Activated naive CD8-positive, alpha-beta T cell treated with anti-CD3 and anti-CD28 coated beads, Interleukin-2, amount 50 U/mL, for 24 hours (primary cell): ENCODE measurements around the gene INPPL1.
A peak's percentile ranks its signal among the peaks of the same experiment; 100 is the strongest.

ENCODE experiments used
- ATAC-seq: fragments of 150-1000 bp; cut with Tn5 transposase; one replicate; pipeline ENCODE4 v1.10.0; 2021
- DNase-seq: peaks from one replicate; pipeline ENCODE4 v3.0.0; 2021
- H3K27ac Mint-ChIP-seq: one replicate; pipeline ENCODE4 v1.8.0; 2021; ENCODE audit warnings: mild to moderate bottlenecking, mixed read lengths
- H3K27me3 Mint-ChIP-seq: one replicate; pipeline ENCODE4 v1.8.0; 2021; ENCODE audit warnings: mixed read lengths
- H3K36me3 Mint-ChIP-seq: one replicate; pipeline ENCODE4 v1.8.0; 2021; ENCODE audit warnings: low read depth, mixed read lengths
- H3K4me1 Mint-ChIP-seq: one replicate; pipeline ENCODE4 v1.8.0; 2021; ENCODE audit warnings: mixed read lengths
- H3K4me3 Mint-ChIP-seq: one replicate; pipeline ENCODE4 v1.8.0; 2021; ENCODE audit warnings: mild to moderate bottlenecking, moderate library complexity, mixed read lengths
- H3K9me3 Mint-ChIP-seq: one replicate; pipeline ENCODE4 v1.8.0; 2021; ENCODE audit warnings: mixed read lengths

The INPPL1 gene

GRCh38 chr11:72240461-72241290, 16.1 kb downstream of the INPPL1 start:
- Mint-ChIP-seq H3K4me3 (peak overlapping the region; percentile 42), H3K27me3 (peaks cover 51% of the 10 kb centered on the region), H3K4me1 (peaks cover 22% of the 10 kb centered on the region), H3K36me3 (peaks cover 5% of the 10 kb centered on the region), H3K27ac (no peak overlapping the region), H3K9me3 (no peaks in the 10 kb centered on the region)
- peak; percentile 2 for ATAC-seq
- peak; percentile 10 for DNase-seq

GRCh38 chr11:72241291-72241781, 16.8 kb downstream of the INPPL1 start:
- ATAC-seq (no peak), DNase-seq (no peak)
- H3K9me3 Mint-ChIP-seq, result no peaks in the 10 kb centered on the region
- peaks cover 51% of the 10 kb centered on the region for H3K27me3 Mint-ChIP-seq
- H3K36me3 Mint-ChIP-seq, result peaks cover 5% of the 10 kb centered on the region
- H3K4me3 Mint-ChIP-seq, result no peak overlapping the region
- peaks cover 22% of the 10 kb centered on the region for H3K4me1 Mint-ChIP-seq
- no peak overlapping the region for H3K27ac Mint-ChIP-seq

- H3K4me3 Mint-ChIP-seq, result no peak overlapping the region
- no peaks in the 10 kb centered on the region for H3K9me3 Mint-ChIP-seq
- peaks cover 22% of the 10 kb centered on the region for H3K4me1 Mint-ChIP-seq
- H3K27me3 Mint-ChIP-seq, result peaks cover 51% of the 10 kb centered on the region
- DNase-seq (no peak), ATAC-seq (no peak)
- H3K27ac Mint-ChIP-seq, result no peak overlapping the region
- H3K36me3 Mint-ChIP-seq, result peaks cover 5% of the 10 kb centered on the region
Measured at GRCh38 chr11:72242141-72242540, 17.6 kb downstream of the INPPL1 start.

GRCh38 chr11:72243173-72244059, 18.8 kb downstream of the INPPL1 start:
- Mint-ChIP-seq H3K27me3 (peaks cover 52% of the 10 kb centered on the region), H3K4me1 (peaks cover 22% of the 10 kb centered on the region), H3K27ac (no peak overlapping the region), H3K4me3 (peak overlapping the region; percentile 1), H3K36me3 (peaks cover 3% of the 10 kb centered on the region), H3K9me3 (no peaks in the 10 kb centered on the region)
- DNase-seq (no peak), ATAC-seq (no peak)

- Mint-ChIP-seq H3K9me3 (no peaks in the 10 kb centered on the region), H3K4me1 (peaks cover 19% of the 10 kb centered on the region), H3K36me3 (no peaks in the 10 kb centered on the region), H3K27ac (no peak within 1 kb of the TSS), H3K4me3 (peak within 1 kb of the TSS; percentile 1), H3K27me3 (peaks cover 49% of the 10 kb centered on the region)
- DNase-seq (no peak), ATAC-seq (no peak)
Measured at GRCh38 chr11:72244060-72244360, 19.4 kb downstream of the INPPL1 start, which contains the start of gene PHOX2A. PHOX2A (minus strand) TSS chr11:72244176; CDS start chr11:72244004, 172 bp downstream.

GRCh38 chr11:72244361-72245262, 20.0 kb downstream of the INPPL1 start:
- Mint-ChIP-seq H3K27ac (no peak overlapping the region), H3K9me3 (no peaks in the 10 kb centered on the region), H3K27me3 (peaks cover 45% of the 10 kb centered on the region), H3K4me1 (peaks cover 15% of the 10 kb centered on the region), H3K4me3 (no peak overlapping the region), H3K36me3 (no peaks in the 10 kb centered on the region)
- ATAC-seq (no peak), DNase-seq (no peak)

GRCh38 chr11:72245263-72245816, 20.8 kb downstream of the INPPL1 start:
- Mint-ChIP-seq H3K4me1 (peaks cover 13% of the 10 kb centered on the region), H3K36me3 (no peaks in the 10 kb centered on the region), H3K9me3 (no peaks in the 10 kb centered on the region), H3K27ac (no peak overlapping the region), H3K27me3 (peaks cover 45% of the 10 kb centered on the region), H3K4me3 (no peak overlapping the region)
- ATAC-seq, result no peak
- no peak for DNase-seq

- H3K9me3 Mint-ChIP-seq, result no peaks in the 10 kb centered on the region
- H3K4me1 Mint-ChIP-seq, result peaks cover 7% of the 10 kb centered on the region
- ATAC-seq (no peak), DNase-seq (no peak)
- H3K27ac Mint-ChIP-seq, result no peak overlapping the region
- peaks cover 31% of the 10 kb centered on the region for H3K27me3 Mint-ChIP-seq
- no peaks in the 10 kb centered on the region for H3K36me3 Mint-ChIP-seq
- no peak overlapping the region for H3K4me3 Mint-ChIP-seq
Measured at GRCh38 chr11:72247584-72247983, 23.0 kb downstream of the INPPL1 start.

- no peak for DNase-seq
- Mint-ChIP-seq H3K27me3 (peaks cover 21% of the 10 kb centered on the region), H3K4me1 (no peaks in the 10 kb centered on the region), H3K27ac (no peak overlapping the region), H3K36me3 (no peaks in the 10 kb centered on the region), H3K9me3 (no peaks in the 10 kb centered on the region), H3K4me3 (no peak overlapping the region)
- ATAC-seq, result no peak
Measured at GRCh38 chr11:72249961-72250360, 25.4 kb downstream of the INPPL1 start.

- H3K36me3 Mint-ChIP-seq, result no peaks in the 10 kb centered on the region
- no peak overlapping the region for H3K27ac Mint-ChIP-seq
- H3K4me3 Mint-ChIP-seq, result no peak overlapping the region
- H3K27me3 Mint-ChIP-seq, result peaks cover 20% of the 10 kb centered on the region
- ATAC-seq (no peak), DNase-seq (no peak)
- H3K9me3 Mint-ChIP-seq, result no peaks in the 10 kb centered on the region
- H3K4me1 Mint-ChIP-seq, result no peaks in the 10 kb centered on the region
Measured at GRCh38 chr11:72250661-72251464, 26.3 kb downstream of the INPPL1 start.

- no peak overlapping the region for H3K27ac Mint-ChIP-seq
- H3K4me3 Mint-ChIP-seq, result no peak overlapping the region
- H3K9me3 Mint-ChIP-seq, result no peaks in the 10 kb centered on the region
- ATAC-seq (no peak), DNase-seq (no peak)
- peaks cover 20% of the 10 kb centered on the region for H3K27me3 Mint-ChIP-seq
- no peaks in the 10 kb centered on the region for H3K36me3 Mint-ChIP-seq
- H3K4me1 Mint-ChIP-seq, result no peaks in the 10 kb centered on the region
Measured at GRCh38 chr11:72251614-72252013, 27.0 kb downstream of the INPPL1 start.

GRCh38 chr11:72253392-72253791, 28.8 kb downstream of the INPPL1 start:
- DNase-seq, result no peak
- Mint-ChIP-seq H3K27ac (no peak overlapping the region), H3K4me1 (no peaks in the 10 kb centered on the region), H3K4me3 (no peak overlapping the region), H3K9me3 (no peaks in the 10 kb centered on the region), H3K27me3 (peaks cover 19% of the 10 kb centered on the region), H3K36me3 (no peaks in the 10 kb centered on the region)
- no peak for ATAC-seq

GRCh38 chr11:72254299-72254993, 29.9 kb downstream of the INPPL1 start:
- Mint-ChIP-seq H3K27me3 (peaks cover 18% of the 10 kb centered on the region), H3K4me3 (no peak overlapping the region), H3K9me3 (no peaks in the 10 kb centered on the region), H3K36me3 (no peaks in the 10 kb centered on the region), H3K27ac (no peak overlapping the region), H3K4me1 (no peaks in the 10 kb centered on the region)
- no peak for DNase-seq
- ATAC-seq, result no peak
